HEK293 (cell line): ENCODE results near the gene THSD7A.

Source experiments
- REST ChIP-seq: fragments of 450-650 bp; formaldehyde crosslinking; IDR thresholded peaks from 2 replicates; pipeline ENCODE4 v1.5.1; 2016; ENCODE audit warnings: missing biosample characterization, missing genetic modification characterization
- ZNF335 ChIP-seq: fragments of 450-650 bp; formaldehyde crosslinking; conservative IDR thresholded peaks from 2 replicates; pipeline ENCODE4 v1.5.1; 2016; ENCODE audit warnings: missing biosample characterization, missing genetic modification characterization

- no peak for TF ChIP-seq ZNF335 (tag by site-specific recombination)
- no peak for TF ChIP-seq REST
These were observed 71.6 kb downstream of the THSD7A start for GRCh38 chr7:11760372-11760771.
